Stimulated activated CD4-positive, alpha-beta T cell treated with anti-CD3 and anti-CD28 coated beads, TNF-alpha, amount 100 ng/mL, for 4 hours (primary cell): ENCODE results near the gene ZNF443.
A peak's percentile ranks its signal among the peaks of the same experiment; 100 is the strongest.
"Not testable (repeated sequence)": the region's sequence is repeated elsewhere in the genome, so short reads cannot be mapped to it uniquely, and the experiment has no call there.

Source experiments
- DNase-seq, 3 experiments: peaks; one replicate each; pipeline ENCODE4 v3.0.0-alpha.2; 2020; ENCODE audit warnings: low read depth in 3 of 3

ZNF443 gene

DNA sequence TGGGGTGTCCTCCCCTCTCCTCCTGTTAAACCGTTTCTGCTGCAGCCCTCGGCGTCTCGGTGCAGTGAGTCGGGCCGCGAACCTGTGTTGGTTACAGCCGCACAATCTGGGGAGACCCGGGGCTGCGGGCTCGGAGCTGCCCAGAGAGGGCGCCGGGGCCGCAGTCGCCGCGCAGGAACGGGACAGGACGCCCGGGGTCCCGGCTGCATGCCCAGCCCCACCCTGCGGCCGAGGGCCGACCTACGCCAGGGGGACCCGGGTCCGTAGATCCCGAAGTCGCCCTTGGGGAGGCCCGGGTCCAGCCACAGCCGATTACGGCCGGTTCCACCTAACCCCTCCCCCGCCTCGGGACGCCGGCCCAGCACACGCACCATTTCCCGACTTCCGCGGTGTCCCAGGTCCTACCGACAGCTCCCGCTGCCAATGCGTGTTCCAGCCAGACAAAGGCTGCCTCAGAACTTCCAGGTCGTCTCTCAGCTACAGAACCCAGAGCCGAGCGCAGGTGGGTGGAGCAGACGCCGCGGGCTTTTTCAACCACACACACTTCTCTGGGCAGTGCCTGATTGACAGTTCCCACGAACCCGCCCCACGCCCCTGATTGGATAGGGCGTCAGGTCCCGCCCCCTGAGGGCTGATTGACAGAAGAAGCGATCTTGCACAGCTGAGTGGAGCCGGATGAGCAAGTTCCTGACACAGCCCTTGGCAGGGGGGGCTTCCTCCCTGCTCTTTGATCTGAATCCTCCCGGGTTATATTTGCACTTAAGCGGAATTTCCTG is at the start of gene ZNF443:
ZNF443 (minus strand) TSS at position 481 of the 776 bp plus-strand sequence; CDS start at position 374, 107 bp downstream.
- peak; percentile 97 to 100 (median 97) for DNase-seq

DNA sequence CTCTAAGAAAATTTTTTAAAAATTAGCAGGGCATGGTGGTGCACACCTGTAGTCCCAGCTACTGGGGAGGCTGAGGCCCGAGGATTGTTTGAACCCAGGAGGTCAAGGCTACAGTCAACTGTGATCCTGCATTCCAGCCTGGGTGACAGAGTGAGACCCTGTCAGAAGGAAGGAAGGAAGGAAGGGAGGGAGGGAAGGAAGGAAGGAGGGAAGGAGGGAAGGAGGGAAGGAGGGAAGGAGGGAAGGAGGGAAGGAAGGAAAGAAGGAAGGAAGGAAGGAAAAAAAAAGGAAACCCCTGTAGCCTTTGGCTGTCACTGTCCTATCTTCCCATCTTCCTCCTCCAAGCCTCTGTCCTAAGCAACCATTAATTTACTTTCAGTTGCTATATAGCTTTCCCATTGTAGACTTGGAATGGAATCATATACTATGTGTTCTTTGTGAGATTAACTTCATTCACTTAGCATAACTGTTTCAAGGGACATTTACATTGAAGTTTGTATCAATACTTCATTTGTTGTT is 45.5 kb upstream of the ZNF443 start:
- not testable (repeated sequence) for DNase-seq

DNA sequence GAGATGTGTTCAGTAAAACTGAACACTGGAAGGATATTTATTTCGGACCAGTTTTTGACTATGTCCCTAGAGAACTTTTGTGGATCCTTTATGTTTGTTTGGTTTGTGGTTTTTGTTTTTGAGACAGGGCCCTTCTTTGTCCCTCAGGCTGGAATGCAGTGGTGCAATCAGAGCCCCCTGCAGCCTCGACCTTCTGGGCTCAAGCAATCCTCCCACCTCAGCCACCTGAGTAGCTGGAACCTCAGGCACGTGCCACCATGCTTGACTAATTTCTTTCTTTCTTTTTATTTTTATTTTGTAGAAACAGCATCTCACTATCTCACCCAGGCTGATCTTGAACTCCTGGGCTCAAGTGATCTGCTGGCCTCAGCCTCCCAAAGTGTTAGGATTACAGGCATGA is 44.8 kb upstream of the ZNF443 start:
- no peak for DNase-seq

DNA sequence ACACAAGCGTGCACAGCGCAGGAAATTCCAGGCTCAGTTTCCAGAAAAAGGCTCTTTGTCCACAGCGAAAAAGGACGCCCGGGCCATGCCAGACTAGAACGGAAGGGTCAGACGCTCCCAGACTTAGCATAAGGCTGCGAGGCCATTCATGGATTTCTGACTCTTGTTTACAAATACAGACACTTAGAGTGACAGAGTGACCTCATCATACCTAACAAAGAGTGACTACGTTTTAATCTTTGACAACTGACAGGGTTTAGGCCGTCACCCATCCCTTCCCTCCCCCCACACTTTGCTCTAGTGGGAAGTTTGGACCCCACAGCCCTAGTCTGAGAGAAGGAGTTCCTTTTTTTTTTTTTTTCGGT is 44.2 kb upstream of the ZNF443 start:
- no peak for DNase-seq

DNA sequence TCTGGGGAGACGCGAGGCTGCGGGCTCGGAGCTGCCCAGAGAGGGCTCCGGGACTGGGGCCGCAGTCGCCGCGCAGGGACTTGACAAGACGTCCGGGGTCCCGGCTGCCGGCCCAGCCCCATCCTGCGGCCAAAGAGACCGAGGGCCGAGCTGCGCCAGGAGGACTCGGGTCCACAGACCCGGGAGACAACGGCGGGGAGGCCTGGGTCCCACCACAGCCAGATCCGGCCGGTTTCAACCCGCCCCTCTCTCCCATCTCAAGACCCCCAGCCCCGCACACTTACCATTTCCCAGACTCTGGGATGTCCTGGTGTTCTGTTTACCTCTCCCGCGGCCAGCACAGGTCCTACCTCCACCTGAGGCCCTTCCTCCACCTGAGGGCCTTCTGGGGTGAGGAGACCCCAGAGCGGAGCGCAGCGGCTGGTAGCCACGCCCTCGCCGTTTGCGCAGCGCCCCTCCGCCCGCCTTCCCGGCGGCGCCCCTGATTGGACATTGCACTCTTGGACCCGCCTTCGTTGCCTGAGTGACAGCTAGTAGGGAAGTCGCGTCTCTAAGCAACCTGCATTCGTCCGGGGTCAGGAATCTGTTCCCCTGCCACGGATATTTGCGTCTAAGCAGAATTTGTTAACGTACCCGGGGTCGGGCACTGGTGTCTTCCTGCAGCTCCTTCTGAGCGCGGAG is 43.7 kb upstream of the ZNF443 start, which contains the start of gene ZNF709:
ZNF709 (minus strand) TSS at position 446 of the 681 bp plus-strand sequence; CDS start at position 287, 159 bp downstream.
- DNase-seq, result peak; percentile 79 to 82 (median 81)

DNA sequence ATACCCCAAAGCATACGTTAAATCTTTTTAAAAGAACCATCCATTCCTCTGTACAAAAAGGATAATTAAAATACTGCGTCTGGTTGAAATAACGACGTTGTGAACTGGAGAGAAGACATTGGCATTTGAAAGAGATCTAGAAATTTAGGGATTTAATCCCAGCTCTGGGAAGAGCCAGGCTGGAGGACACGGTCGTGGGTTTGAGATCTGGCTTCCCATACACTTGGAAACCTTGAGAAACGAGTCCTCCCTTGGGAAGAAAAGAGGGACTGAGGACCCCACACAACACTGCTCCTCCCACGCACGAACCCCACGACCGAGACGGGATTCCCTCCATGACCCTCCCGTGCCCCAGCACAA is 43.2 kb upstream of the ZNF443 start:
- DNase-seq, result no peak

DNA sequence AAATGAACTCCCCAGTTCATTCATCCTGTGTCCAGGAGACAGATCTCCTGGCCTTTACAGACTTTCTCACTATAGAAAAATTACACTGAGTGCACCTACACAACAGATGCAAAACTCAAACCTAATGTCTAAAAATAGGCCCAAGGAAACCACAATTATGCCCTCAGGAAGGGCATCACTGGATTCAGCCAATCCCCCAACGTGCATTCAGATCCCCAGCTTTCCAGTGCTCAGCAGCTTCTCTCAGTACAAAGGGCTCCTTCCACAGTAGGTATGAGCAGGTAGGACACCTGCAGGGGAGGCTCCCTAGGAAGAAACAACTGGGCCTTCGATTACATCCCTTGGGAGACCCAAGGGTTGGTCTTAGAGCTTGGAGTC is 41.7 kb upstream of the ZNF443 start:
- no peak for DNase-seq

DNA sequence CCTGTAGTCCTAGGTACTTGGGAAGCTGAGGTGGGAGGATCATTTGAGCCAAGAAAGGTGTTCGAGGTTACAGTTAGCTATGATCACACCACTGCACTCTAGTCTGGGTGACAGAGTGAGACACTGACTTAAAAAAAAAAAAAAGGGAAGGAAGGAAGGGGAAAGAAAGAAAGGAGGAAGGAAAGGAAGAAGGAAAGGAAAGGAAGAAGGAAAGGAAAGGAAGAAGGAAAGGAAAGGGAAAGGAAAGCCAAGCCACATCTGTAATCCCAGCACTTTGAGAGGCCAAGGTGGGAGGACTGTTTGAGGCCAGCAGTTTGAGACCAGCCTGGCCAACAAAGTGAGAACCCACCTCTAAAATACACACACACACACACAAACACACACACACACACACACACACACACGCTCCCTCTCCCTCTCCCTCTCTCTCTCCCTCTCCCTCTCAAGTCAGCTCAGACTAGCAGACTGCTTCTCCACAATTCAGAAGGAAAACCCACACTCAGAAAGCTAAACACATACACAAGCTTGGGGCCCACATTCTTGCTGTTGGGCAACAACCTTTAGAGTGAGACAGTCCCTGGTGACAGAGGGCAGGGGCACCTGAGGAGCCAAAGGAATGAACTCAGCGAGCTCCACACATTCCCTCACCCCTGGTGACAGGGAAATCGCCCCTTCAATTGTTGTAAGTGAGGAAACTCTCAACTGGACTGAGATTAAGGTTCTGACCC is 41.1 kb upstream of the ZNF443 start:
- no peak for DNase-seq

DNA sequence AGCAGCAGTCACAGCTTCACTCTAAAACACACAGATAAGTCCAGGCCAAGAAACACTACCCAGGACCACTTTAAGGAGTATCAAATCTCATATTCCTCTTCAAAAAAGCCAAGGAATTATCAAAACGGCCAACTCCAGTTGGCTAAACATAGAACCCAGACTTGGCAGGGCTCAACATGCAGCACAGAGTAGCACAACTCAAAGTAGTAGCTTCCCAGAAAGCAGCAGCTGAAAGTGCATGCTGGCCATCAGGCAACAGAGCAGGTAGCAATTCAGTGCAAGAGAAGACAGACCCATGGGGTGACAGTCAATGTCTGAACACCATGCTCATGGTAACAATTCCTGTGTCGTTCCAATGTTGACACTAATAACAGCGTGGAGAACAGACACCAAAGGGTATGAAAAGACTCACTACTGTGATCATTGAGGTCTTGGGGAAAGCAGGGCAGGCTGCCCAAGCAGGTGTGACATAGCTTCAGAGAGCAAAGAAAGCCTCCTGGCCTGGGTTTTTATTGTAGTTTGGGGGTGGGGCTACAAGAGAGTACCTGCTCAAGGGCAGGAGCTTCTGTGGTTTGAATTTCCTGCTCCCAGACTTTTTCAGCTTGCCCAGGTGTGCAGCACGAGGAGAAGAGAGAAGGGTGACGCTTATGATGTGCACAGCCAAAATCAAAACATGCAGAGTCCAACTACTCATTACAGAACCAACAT is 37.6 kb upstream of the ZNF443 start:
- DNase-seq, result no peak

DNA sequence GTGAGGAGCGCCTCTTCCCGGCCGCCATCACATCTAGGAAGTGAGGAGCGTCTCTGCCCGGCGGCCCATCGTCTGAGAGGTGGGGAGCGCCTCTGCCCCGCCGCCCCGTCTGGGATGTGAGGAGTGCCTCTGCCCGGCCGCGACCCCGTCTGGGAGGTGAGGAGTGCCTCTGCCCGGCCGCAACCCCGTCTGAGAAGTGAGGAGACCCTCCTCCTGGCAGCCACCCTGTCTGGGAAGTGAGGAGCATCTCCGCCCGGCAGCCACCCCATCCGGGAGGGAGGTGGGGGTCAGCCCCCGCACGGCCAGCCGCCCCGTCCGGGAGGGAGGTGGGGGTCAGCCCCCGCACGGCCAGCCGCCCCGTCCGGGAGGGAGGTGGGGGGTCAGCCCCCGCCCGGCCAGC is 26.8 kb upstream of the ZNF443 start:
- not testable (repeated sequence) for DNase-seq

DNA sequence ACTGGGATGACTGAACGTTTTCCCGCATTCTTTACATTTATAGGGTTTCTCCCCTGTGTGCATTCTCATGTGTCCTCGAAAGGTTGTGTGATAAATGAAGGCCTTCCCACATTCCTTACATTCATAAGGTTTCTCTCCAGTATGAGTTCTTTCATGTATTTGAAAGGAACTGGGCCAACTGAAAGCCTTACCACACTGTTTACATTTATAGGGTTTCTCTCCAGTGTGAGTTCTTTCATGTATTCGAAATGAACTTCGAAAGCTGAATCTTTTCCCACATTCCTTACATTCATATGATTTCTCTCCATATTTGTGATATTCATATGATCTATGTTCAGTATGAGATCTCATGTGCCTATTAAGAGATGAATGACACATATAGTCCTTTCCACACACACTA is 24.4 kb upstream of the ZNF443 start:
- DNase-seq, result no peak

DNA sequence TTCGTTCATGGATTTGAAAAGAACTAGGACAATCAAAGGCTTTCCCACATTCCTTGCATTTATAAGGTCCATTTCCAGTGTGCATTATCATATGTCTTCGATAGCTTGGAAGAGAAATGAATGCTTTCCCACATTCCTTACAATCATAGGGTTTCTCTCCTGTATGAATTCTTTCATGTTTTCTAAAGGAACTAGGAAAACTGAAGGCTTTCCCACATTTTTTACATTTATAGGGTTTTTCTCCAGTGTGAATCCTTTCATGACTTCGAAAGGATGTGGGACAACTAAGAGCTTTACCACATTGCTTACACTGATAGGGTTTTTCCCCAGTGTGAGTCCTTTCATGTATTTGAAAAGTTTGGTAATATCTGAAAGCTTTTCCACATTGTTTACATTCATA is 23.9 kb upstream of the ZNF443 start:
- DNase-seq, result no peak

DNA sequence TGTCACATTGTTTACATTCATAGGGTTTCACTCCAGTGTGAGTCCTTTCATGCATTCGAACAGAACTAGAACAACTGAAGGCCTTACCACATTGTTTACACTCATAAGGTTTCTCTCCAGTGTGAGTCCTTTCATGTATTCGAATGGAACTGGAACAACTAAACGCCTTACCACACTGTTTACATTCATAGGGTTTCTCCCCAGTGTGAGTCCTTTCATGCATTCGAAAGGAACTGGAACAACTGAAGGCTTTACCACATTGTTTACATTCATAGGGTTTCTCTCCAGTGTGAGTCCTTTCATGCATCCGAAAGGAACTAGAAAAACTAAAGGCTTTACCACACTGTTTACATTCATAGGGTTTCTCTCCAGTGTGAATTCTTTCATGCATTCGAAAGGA is 23.3 kb upstream of the ZNF443 start:
- not testable (repeated sequence) for DNase-seq

DNA sequence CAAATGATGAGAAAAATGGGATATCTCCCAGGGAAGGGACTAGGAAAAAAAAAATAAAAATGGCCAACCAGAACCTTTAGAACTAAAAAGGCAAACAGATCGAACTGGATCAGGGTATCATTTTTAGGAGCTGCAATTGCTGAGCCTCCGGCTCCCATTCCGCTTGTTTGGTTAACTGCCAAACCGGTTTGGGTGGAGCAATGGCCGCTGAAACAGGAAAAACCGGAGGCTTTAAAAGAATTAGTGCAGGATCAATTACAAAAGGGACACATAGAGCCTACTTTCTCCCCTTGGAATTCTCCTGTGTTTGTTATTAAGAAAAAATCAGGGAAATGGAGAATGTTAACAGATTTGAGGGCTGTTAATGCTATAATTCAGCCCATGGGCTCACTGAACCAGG is 12.7 kb upstream of the ZNF443 start:
- no peak for DNase-seq

DNA sequence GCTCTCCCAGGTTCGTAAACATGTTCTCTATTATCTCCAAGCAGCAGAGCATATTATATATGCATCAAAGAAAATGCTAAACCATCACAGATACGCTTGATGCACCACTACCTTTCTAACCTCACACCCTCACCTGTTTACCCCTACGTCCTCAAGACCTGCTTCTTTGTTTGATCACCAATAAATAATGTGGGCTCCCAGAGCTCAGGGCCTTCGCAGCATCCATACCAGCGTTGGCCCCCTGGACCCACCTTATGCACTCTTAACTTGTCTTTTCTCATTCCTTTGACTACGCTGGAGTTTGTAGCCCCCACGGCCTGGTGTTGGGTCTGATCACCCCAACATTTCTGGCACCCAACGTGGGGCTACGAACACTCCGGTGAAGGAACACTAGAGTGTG is 10.0 kb upstream of the ZNF443 start:
- no peak for DNase-seq

DNA sequence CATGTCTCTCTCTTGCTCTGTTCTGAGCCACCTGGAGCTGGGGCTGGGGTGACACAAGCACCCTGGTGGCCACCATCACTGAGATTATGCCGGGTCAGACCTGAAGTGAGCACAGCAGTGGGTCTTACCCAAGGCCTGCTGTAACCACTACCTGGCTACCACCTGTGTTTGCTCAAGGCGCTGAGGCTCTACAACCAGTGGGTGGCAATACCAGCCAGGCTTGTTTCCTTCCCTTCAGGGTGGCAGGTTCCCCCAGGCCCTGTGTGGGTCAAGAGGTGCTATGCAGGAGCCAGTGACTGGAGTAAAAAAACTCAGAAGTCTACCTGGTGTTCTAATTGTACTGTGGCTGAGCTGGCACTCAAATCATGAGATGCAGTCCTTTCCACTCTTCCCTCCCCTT is 8.0 kb upstream of the ZNF443 start:
- no peak for DNase-seq

DNA sequence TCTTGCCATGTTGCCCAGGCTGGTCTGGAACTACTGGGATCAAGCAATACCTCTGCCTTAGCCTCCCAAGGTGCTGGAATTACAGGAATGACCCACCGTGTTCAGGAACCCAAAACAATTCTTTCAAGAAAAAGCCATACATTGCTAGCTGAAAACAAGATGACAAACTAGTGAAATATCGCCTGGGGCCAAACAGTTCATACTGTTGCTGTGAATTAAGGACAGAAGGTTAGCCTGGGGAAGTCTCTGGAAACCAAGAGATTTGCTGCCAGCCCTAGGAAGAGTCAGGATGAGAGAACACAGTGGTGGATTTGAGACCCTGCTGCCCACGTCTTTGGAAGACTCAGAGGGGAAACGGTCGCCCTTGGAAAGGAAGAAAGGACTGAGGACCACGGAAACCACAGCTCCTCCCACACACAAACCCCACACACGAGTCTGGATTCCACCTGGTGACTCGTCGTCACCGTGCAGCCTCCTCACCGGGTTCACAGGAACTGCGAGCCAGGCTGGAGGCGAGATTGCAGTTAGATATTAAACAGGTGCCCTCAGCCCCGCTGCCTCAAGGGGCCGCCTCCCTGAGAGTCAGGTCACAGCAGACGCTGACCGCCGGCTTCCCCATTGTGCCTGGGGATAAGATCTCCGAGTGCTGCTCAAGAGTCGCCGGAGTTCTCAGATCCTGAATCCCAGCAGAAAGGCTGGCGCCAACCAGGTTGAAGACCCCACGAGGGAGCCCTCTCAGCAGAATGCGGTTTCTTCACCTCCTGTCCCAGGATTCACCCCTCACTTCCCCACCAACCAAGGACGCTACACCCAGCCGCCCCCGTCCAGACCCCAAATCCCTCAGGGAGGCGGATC is 908 bp downstream of the ZNF443 start:
- peak; percentile 18 to 52 (median 31) for DNase-seq

DNA sequence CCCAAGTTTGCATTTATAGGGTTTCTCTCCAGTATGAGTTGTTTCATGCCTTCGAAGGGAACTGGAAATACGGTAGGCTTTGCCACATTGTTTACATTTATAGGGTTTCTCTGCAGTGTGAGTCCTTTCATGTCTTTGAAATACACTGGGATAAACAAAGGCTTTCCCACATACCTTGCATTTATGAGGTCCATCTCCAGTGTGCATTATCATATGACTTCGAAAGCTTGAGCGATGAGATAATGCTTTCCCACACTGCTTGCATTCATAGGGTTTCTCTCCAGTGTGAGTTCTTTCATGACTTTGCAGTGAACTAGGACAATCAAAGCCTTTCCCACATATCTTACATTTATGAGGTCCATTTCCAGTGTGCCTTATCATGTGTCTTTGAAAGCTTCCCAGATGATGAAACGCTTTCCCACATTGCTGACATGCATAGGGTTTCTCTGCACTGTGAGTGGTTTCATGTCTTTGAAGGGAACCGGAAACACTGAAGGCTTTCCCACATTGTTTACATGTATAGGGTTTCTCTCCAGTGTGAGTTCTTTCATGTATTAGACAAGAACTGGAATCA is 10.0 kb downstream of the ZNF443 start:
- DNase-seq, result not testable (repeated sequence)

DNA sequence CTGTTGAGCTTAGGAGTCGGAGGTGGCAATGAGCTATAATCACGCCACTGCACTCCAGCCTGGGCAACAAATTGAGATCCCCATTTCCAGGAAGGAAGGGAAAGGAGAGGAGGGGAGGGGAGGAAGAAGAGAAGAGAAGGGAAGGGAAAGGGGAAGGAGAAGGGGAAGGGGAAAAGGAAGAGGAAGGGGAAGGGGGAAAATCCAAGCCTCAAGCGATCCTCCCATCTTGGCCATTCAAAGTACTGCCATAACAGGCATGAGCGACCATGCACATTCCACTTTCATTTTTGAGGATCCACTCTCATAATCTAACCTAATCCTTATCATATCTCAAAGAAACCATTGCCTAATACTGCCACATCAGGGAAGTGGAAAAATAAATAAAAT is 14.9 kb downstream of the ZNF443 start:
- no peak for DNase-seq

DNA sequence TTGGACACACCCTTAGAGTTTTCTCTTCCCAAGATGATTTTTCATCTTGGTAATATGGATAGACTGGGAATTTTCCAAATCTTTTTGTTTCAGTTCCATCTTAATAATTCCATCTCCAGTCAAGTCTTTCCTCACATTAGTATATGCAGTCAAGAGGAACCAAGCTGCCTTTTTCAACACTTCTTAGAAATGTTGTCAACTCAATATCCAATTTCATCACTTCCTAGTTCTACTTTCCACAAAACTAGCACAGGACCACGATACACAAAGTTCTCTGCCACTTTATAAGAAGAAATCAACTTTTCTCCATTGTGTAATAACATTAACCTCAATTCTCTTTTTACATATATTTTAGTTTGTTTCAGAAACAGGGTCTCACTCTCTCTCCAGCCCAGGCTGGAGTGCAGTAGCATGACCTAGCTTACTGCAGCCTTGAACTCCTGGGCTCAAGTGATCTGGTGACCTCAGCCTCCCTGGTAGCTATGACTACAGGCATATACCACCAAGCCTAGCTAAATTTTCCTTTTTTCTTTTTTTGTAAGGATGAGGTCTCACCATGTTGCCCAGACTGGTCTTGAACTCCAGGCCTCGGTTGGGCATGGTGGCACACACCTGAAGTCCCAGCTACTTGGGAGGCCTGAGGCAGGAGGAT is 15.5 kb downstream of the ZNF443 start:
- DNase-seq, result no peak
